D721Med (cell line): ENCODE data around the gene MORN2.

Experiments used
- DNase-seq: peaks from one replicate; pipeline ENCODE4 v3.0.0; 2011; ENCODE audit warnings: low spot score; ENCODE audit not compliant: insufficient read length
- FAIRE-seq: peaks from 2 replicates; lab custom pipeline; 2011; peaks lifted over from hg19 to GRCh38; lab: Jason Lieb, UNC
- TF ChIP-seq, protein P1 (sequence below): IDR thresholded peaks from 2 replicates; pipeline ENCODE4 v1.5.1; 2012; ENCODE audit warnings: mild to moderate bottlenecking, control low read depth; ENCODE audit not compliant: insufficient read depth; ENCODE audit errors: missing control alignments

MORN2 gene

DNA sequence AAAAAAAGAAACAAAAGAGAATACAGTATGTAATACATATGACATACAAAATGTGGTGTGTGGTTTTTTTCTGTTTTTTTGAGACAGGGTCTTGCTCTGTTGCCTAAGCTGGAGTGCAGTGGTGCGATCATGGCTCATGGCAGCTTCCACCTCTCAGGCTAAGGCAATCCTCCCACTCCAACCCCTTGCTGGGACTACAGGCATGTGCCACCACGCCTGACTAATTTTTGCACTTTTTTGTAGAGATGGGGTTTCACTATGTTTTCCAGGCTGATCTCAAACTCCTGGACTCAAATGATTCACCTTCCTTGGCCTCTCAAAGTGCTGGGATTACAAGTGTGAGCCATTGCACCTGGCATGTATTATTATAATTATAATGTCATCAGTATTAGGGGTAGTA is 39.0 kb upstream of the MORN2 start:
- TF ChIP-seq, protein P1, sequence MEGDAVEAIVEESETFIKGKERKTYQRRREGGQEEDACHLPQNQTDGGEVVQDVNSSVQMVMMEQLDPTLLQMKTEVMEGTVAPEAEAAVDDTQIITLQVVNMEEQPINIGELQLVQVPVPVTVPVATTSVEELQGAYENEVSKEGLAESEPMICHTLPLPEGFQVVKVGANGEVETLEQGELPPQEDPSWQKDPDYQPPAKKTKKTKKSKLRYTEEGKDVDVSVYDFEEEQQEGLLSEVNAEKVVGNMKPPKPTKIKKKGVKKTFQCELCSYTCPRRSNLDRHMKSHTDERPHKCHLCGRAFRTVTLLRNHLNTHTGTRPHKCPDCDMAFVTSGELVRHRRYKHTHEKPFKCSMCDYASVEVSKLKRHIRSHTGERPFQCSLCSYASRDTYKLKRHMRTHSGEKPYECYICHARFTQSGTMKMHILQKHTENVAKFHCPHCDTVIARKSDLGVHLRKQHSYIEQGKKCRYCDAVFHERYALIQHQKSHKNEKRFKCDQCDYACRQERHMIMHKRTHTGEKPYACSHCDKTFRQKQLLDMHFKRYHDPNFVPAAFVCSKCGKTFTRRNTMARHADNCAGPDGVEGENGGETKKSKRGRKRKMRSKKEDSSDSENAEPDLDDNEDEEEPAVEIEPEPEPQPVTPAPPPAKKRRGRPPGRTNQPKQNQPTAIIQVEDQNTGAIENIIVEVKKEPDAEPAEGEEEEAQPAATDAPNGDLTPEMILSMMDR: no peak
- FAIRE-seq (no peak), DNase-seq (no peak)

DNA sequence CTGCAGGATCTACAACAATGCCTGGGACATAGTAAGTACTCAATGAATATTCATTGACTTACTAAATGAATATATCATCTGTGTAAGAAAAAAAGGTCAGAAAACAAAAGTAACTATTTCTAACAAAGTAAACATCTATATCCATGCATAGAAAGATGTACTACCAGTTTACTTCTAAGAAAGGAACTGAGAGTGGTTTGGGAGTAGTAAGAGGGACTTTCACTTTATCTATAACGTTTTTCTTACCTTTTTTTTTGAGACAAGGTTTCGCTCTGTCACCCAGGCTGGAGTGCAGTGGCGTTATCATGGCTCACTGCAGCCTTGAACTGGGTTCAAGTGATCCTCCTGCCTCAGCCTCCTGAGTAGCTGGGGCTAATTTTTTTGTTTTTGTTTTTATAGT is 25.7 kb upstream of the MORN2 start:
- TF ChIP-seq, protein P1: no peak
- DNase-seq (no peak), FAIRE-seq (no peak)

DNA sequence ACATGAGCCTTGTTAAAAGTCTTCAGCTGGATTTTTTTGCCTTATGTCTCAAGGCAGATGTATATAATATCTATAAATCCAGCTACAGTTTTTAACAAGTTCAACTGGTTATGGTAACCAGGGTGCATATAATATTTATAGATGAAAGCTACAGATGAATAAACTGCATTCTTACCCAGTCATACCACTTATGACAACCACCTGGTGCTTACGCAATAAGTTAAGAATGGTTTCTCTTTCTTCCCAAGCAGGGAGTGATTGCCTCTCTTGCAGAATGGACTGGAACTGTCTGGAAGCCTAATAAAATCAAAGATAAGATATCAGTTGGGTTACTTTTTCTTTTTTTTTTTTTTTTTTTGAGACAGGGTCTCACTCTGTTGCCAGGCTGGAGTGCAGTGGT is 19.6 kb upstream of the MORN2 start:
- DNase-seq (no peak), FAIRE-seq (no peak)
- TF ChIP-seq, protein P1: no peak

DNA sequence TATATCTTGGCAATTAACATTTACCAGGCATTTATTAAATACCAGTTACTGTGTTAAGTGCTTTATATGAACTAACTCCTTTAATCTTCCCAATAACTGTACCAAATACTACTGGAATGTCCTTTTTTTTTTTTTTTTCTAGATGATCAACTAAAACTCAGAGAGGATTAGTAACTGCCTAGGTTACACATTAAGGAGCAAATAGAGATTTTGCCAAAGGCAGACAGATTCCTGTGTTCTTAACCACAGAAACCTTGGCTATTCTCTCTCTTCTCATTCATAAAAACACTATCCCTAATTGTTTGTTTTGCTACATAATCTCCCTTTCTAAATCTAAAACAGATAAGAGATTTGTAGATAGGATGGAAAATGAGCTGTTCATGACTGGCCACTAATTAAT is 13.3 kb upstream of the MORN2 start:
- TF ChIP-seq, protein P1: no peak
- no peak for FAIRE-seq
- DNase-seq: no peak

DNA sequence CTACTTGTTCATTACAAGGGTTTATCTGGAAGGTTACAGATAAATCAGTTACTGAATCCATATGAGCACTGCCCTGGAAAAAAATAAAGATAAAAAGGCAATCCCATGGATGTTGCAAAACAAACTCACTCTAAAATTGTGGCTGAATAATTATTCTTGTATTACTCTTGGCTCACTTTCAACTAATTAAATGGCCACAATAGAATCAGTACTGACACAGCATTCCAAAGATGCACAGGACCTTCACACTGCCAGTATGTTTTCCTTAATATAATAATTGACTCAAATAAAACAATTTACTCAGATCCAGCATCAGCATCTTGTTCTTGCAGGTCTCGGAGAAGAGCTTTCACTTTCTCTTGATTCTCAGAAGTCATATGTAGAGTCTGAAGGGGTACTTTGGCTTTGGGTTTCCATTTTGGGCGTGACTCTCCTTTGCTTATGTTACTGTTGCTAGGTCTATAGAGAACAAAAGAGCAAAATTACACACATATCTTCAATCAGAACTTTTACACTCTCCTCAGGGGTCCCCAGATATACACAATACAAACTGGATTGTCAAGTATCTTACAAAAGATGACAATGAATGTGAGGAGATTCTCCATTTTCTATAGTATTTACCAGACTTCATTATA is 12.6 kb upstream of the MORN2 start:
- FAIRE-seq: no peak
- DNase-seq: no peak
- TF ChIP-seq, protein P1: no peak

DNA sequence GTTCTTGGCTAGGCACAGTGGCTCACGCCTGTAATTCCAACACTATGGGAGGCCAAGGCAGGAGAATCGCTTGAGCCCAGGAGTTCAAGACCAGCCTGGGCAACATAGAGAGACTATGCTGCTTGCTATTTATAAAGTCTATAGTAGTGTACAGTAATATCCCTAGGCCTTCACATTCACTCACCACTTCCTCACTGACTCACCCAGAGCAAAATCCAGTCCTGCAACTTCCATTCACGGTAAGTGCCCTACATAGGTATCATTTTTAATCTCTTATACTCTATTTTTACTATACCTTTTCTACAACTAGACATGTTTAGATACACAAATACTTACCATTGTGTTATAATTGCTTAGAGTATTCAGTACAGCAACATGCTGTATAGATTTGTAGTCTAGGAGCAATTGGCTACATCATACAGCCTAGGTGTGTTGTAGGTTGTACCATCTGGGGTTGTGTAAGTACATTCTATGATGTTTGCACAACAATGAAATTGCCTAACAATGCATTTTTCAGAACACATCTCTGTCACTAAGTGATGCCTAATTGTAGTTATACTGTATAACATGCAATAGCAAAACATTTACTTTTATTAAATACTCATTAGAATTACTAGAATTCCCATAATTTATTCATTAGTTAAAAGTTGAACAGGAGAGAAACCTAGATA is 8.9 kb upstream of the MORN2 start:
- TF ChIP-seq, protein P1: no peak
- FAIRE-seq: no peak
- no peak for DNase-seq

DNA sequence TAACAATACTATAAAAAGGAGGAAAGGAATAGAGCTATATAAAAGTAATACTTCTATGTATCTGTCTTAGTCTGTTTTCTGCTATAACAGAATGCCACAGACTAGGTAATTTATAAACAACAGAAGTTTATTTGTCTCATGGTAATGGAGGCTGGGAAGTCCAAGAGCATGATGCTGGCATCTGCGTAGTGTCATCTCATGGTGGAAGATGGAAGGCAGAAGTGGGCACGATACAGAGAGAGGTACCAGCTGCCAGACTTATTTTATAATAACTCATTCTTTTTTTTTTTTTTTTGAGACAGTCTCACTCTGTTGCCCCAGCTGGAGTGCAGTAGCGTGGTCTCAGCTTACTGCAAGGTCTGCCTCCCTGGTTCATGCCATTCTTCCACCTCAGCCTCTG is 4.3 kb upstream of the MORN2 start:
- FAIRE-seq: no peak
- DNase-seq: no peak
- TF ChIP-seq, protein P1: no peak
